ENCODE data around the gene SSR1. TPM values are rescaled to one million over a fixed set of nuclear protein-coding genes. Genes with fewer than 3 reads are reported as not detected.

Gene SSR1
- total RNA-seq, 1 donor from 2014 or later = 62.5 TPM

GRCh38 chr6:7246401-7247178, 66.4 kb downstream of the SSR1 start:
- DNase-seq (no peak), ATAC-seq (no peak)
- intact Hi-C loops (cut with micrococcal nuclease) = loop anchor here (10.0 kb wide), 1 partner anchor 572 kb away; no protein-coding TSS in a partner anchor

- intact Hi-C loops (cut with micrococcal nuclease) = loop anchor here (10.0 kb wide), 1 partner anchor 571 kb away; no protein-coding TSS in a partner anchor
- DNase-seq (no peak), ATAC-seq (no peak)
Measured at GRCh38 chr6:7245668-7246393, 67.2 kb downstream of the SSR1 start.

- intact Hi-C loops (cut with micrococcal nuclease) = loop anchor here (5.0 to 10.0 kb wide), 2 partner anchors 521 to 569 kb away; no protein-coding TSS in a partner anchor
- ATAC-seq (peak; percentile 63), DNase-seq (no peak)
Measured at GRCh38 chr6:7243179-7243981, 69.6 kb downstream of the SSR1 start.

- ATAC-seq = no peak
- intact Hi-C loops (cut with micrococcal nuclease) = loop anchor here (5.0 to 10.0 kb wide), 2 partner anchors 521 to 568 kb away; no protein-coding TSS in a partner anchor
- no peak for DNase-seq
Measured at GRCh38 chr6:7242835-7243178, 70.2 kb downstream of the SSR1 start.

- no peak for ATAC-seq
- intact Hi-C loops (cut with micrococcal nuclease) = loop anchor here (5.0 to 10.0 kb wide), 2 partner anchors 520 to 567 kb away; no protein-coding TSS in a partner anchor
Measured at GRCh38 chr6:7241709-7242645, 71.0 kb downstream of the SSR1 start.

GRCh38 chr6:7241160-7241559, 71.8 kb downstream of the SSR1 start:
- DNase-seq (no peak), ATAC-seq (no peak)
- intact Hi-C loops (cut with micrococcal nuclease) = loop anchor here (5.0 to 10.0 kb wide), 2 partner anchors 519 to 566 kb away; no protein-coding TSS in a partner anchor

More at GRCh38 chr6:7241709-7242645, 71.0 kb downstream of the SSR1 start:
- no peak for DNase-seq

- DNase-seq = no peak
- intact Hi-C loops (cut with micrococcal nuclease) = loop anchor here (5.0 to 10.0 kb wide), 2 partner anchors 518 to 566 kb away; no protein-coding TSS in a partner anchor
Measured at GRCh38 chr6:7240351-7240750, 72.6 kb downstream of the SSR1 start.

GRCh38 chr6:7239590-7239948, 73.4 kb downstream of the SSR1 start:
- no peak for ATAC-seq
- intact Hi-C loops (cut with micrococcal nuclease) = no loop called here
- no peak for DNase-seq

More at GRCh38 chr6:7240351-7240750, 72.6 kb downstream of the SSR1 start:
- ATAC-seq = no peak

GRCh38 chr6:7238900-7239589, 74.0 kb downstream of the SSR1 start:
- DNase-seq (peak; percentile 94), ATAC-seq (peak; percentile 84)
- intact Hi-C loops (cut with micrococcal nuclease) = no loop called here

- intact Hi-C loops (cut with micrococcal nuclease) = no loop called here
- no peak for ATAC-seq
- DNase-seq = no peak
Measured at GRCh38 chr6:7238526-7238899, 74.5 kb downstream of the SSR1 start.

GRCh38 chr6:7237653-7238188, 75.3 kb downstream of the SSR1 start:
- intact Hi-C loops (cut with micrococcal nuclease) = no loop called here
- no peak for ATAC-seq
- no peak for DNase-seq

GRCh38 chr6:7236306-7237209, 76.4 kb downstream of the SSR1 start:
- ATAC-seq = no peak
- intact Hi-C loops (cut with micrococcal nuclease) = no loop called here

GRCh38 chr6:7235712-7236305, 77.2 kb downstream of the SSR1 start:
- ATAC-seq (no peak), DNase-seq (no peak)
- intact Hi-C loops (cut with micrococcal nuclease) = no loop called here

More at GRCh38 chr6:7236306-7237209, 76.4 kb downstream of the SSR1 start:
- DNase-seq = no peak

GRCh38 chr6:7234547-7234946, 78.5 kb downstream of the SSR1 start:
- intact Hi-C loops (cut with micrococcal nuclease) = no loop called here
- ATAC-seq = no peak
- DNase-seq = no peak

- DNase-seq (no peak), ATAC-seq (no peak)
- intact Hi-C loops (cut with micrococcal nuclease) = no loop called here
Measured at GRCh38 chr6:7232351-7232750, 80.6 kb downstream of the SSR1 start.

Measured in left ventricle myocardium superior (tissue), 1 donor.